Dermis blood vessel endothelial cell (primary cell): ENCODE data around the gene THUMPD3. TPM values are rescaled to one million over a fixed set of nuclear protein-coding genes. Genes with fewer than 3 reads are reported as not detected.

Experiments
- DNase-seq: peaks from one replicate; pipeline ENCODE4 v3.0.0; 2010
- total RNA-seq: library from RNA; depleted of rRNA; stranded (reverse); fragments of >200 nt; gene quantifications from 2 replicates; pipeline ENCODE4 v1.2.3, GENCODE V29; 2014

THUMPD3 gene
- total RNA-seq: 23.5 and 30.9 TPM in 2 replicates

GRCh38 chr3:9362731-9363530, at the start of gene THUMPD3:
THUMPD3 (plus strand) TSS chr3:9363054; CDS start chr3:9365069, 2,015 bp downstream.
- peak; percentile 95 for DNase-seq

GRCh38 chr3:9314796-9315195, 48.1 kb upstream of the THUMPD3 start:
- no peak for DNase-seq

- peak; percentile 84 for DNase-seq
Observed at GRCh38 chr3:9316881-9317361, 45.9 kb upstream of the THUMPD3 start.

- no peak for DNase-seq
Observed at GRCh38 chr3:9322780-9323179, 40.1 kb upstream of the THUMPD3 start.

GRCh38 chr3:9324944-9325343, 37.9 kb upstream of the THUMPD3 start:
- DNase-seq: no peak

- DNase-seq: no peak
Observed at GRCh38 chr3:9327578-9327977, 35.3 kb upstream of the THUMPD3 start.

- DNase-seq: no peak
Observed at GRCh38 chr3:9330166-9330703, 32.6 kb upstream of the THUMPD3 start.

GRCh38 chr3:9331171-9331570, 31.7 kb upstream of the THUMPD3 start:
- DNase-seq: no peak

- DNase-seq: no peak
Observed at GRCh38 chr3:9332250-9333030, 30.4 kb upstream of the THUMPD3 start.

- DNase-seq: peak; percentile 32
Observed at GRCh38 chr3:9339761-9340471, 22.9 kb upstream of the THUMPD3 start.

GRCh38 chr3:9340472-9340902, 22.4 kb upstream of the THUMPD3 start:
- DNase-seq: peak; percentile 85

- no peak for DNase-seq
Observed at GRCh38 chr3:9342696-9343095, 20.2 kb upstream of the THUMPD3 start.

GRCh38 chr3:9343115-9343514, 19.7 kb upstream of the THUMPD3 start:
- no peak for DNase-seq

GRCh38 chr3:9345041-9345440, 17.8 kb upstream of the THUMPD3 start:
- DNase-seq: no peak

GRCh38 chr3:9346141-9346540, 16.7 kb upstream of the THUMPD3 start:
- no peak for DNase-seq

GRCh38 chr3:9347081-9347480, 15.8 kb upstream of the THUMPD3 start:
- no peak for DNase-seq

GRCh38 chr3:9347887-9348286, 15.0 kb upstream of the THUMPD3 start:
- DNase-seq: no peak

- DNase-seq: peak; percentile 80
Observed at GRCh38 chr3:9349321-9350117, 13.3 kb upstream of the THUMPD3 start.

- no peak for DNase-seq
Observed at GRCh38 chr3:9351709-9352126, 11.1 kb upstream of the THUMPD3 start.

- DNase-seq: peak; percentile 85
Observed at GRCh38 chr3:9352917-9353752, 9.7 kb upstream of the THUMPD3 start.
